ENCODE measurements around the gene ZNG1A.
"Not testable (repeated sequence)": the region's sequence is repeated elsewhere in the genome, so short reads cannot be mapped to it uniquely, and the experiment has no call there.

The ZNG1A gene

GRCh38 chr9:116239-117077, 62.4 kb downstream of the ZNG1A start:
- peak overlapping the region; percentile 42 for H3K4me3 Mint-ChIP-seq
- not testable (repeated sequence) for DNase-seq (ENCODE audit: low spot score); H3K36me3 Mint-ChIP-seq (ENCODE audit: low read depth); H3K9me3 Mint-ChIP-seq
- H3K27me3 Mint-ChIP-seq (ENCODE audit: low read depth), result peaks cover 48% of the 10 kb centered on the region
- H3K4me1 Mint-ChIP-seq (ENCODE audit: low read depth), result peaks cover 13% of the 10 kb centered on the region
- peak overlapping the region; percentile 52 for H3K27ac Mint-ChIP-seq

- Mint-ChIP-seq H3K4me3 (peak overlapping the region; percentile 70), H3K27ac (peak overlapping the region; percentile 57), H3K27me3 (ENCODE audit: low read depth) (peaks cover 48% of the 10 kb centered on the region), H3K4me1 (ENCODE audit: low read depth) (peaks cover 13% of the 10 kb centered on the region)
- H3K36me3 Mint-ChIP-seq (ENCODE audit: low read depth); DNase-seq (ENCODE audit: low spot score); H3K9me3 Mint-ChIP-seq: not testable (repeated sequence)
Observed at GRCh38 chr9:115118-115451, 63.8 kb downstream of the ZNG1A start.

- not testable (repeated sequence) for DNase-seq (ENCODE audit: low spot score); H3K9me3 Mint-ChIP-seq; H3K36me3 Mint-ChIP-seq (ENCODE audit: low read depth)
- peaks cover 52% of the 10 kb centered on the region for H3K27me3 Mint-ChIP-seq (ENCODE audit: low read depth)
- peak overlapping the region; percentile 70 for H3K4me3 Mint-ChIP-seq
- peak overlapping the region; percentile 57 for H3K27ac Mint-ChIP-seq
- H3K4me1 Mint-ChIP-seq (ENCODE audit: low read depth), result peaks cover 13% of the 10 kb centered on the region
Observed at GRCh38 chr9:114267-115117, 64.4 kb downstream of the ZNG1A start.

GRCh38 chr9:113468-114266, 65.2 kb downstream of the ZNG1A start:
- H3K4me1 Mint-ChIP-seq (ENCODE audit: low read depth), result peaks cover 13% of the 10 kb centered on the region
- not testable (repeated sequence) for H3K9me3 Mint-ChIP-seq; H3K36me3 Mint-ChIP-seq (ENCODE audit: low read depth); H3K27ac Mint-ChIP-seq; DNase-seq (ENCODE audit: low spot score)
- H3K4me3 Mint-ChIP-seq, result peak overlapping the region; percentile 68
- H3K27me3 Mint-ChIP-seq (ENCODE audit: low read depth), result peaks cover 56% of the 10 kb centered on the region

- not testable (repeated sequence) for H3K27ac Mint-ChIP-seq; H3K36me3 Mint-ChIP-seq (ENCODE audit: low read depth); DNase-seq (ENCODE audit: low spot score); H3K9me3 Mint-ChIP-seq; H3K4me3 Mint-ChIP-seq; H3K4me1 Mint-ChIP-seq (ENCODE audit: low read depth)
- peaks cover 55% of the 10 kb centered on the region for H3K27me3 Mint-ChIP-seq (ENCODE audit: low read depth)
Observed at GRCh38 chr9:112589-113467, 66.0 kb downstream of the ZNG1A start.

- not testable (repeated sequence) for H3K9me3 Mint-ChIP-seq; H3K4me3 Mint-ChIP-seq; H3K27ac Mint-ChIP-seq; H3K4me1 Mint-ChIP-seq (ENCODE audit: low read depth); DNase-seq (ENCODE audit: low spot score); H3K36me3 Mint-ChIP-seq (ENCODE audit: low read depth)
- H3K27me3 Mint-ChIP-seq (ENCODE audit: low read depth), result peaks cover 49% of the 10 kb centered on the region
Observed at GRCh38 chr9:110672-111071, 68.2 kb downstream of the ZNG1A start.

- H3K27me3 Mint-ChIP-seq (ENCODE audit: low read depth), result peaks cover 44% of the 10 kb centered on the region
- H3K4me3 Mint-ChIP-seq; H3K27ac Mint-ChIP-seq; H3K4me1 Mint-ChIP-seq (ENCODE audit: low read depth); H3K36me3 Mint-ChIP-seq (ENCODE audit: low read depth); DNase-seq (ENCODE audit: low spot score); H3K9me3 Mint-ChIP-seq: not testable (repeated sequence)
Observed at GRCh38 chr9:109540-109939, 69.3 kb downstream of the ZNG1A start.

GRCh38 chr9:108742-109495, 69.9 kb downstream of the ZNG1A start:
- H3K36me3 Mint-ChIP-seq (ENCODE audit: low read depth); H3K9me3 Mint-ChIP-seq; DNase-seq (ENCODE audit: low spot score); H3K27ac Mint-ChIP-seq; H3K4me1 Mint-ChIP-seq (ENCODE audit: low read depth); H3K4me3 Mint-ChIP-seq: not testable (repeated sequence)
- H3K27me3 Mint-ChIP-seq (ENCODE audit: low read depth), result peaks cover 39% of the 10 kb centered on the region

- DNase-seq (ENCODE audit: low spot score); H3K27ac Mint-ChIP-seq; H3K4me3 Mint-ChIP-seq; H3K9me3 Mint-ChIP-seq; H3K36me3 Mint-ChIP-seq (ENCODE audit: low read depth); H3K4me1 Mint-ChIP-seq (ENCODE audit: low read depth): not testable (repeated sequence)
- H3K27me3 Mint-ChIP-seq (ENCODE audit: low read depth), result peaks cover 33% of the 10 kb centered on the region
Observed at GRCh38 chr9:105991-106390, 72.9 kb downstream of the ZNG1A start.

- not testable (repeated sequence) for H3K4me1 Mint-ChIP-seq (ENCODE audit: low read depth); H3K27me3 Mint-ChIP-seq (ENCODE audit: low read depth); H3K36me3 Mint-ChIP-seq (ENCODE audit: low read depth); DNase-seq (ENCODE audit: low spot score); H3K27ac Mint-ChIP-seq; H3K9me3 Mint-ChIP-seq; H3K4me3 Mint-ChIP-seq
Observed at GRCh38 chr9:100430-100829, 78.4 kb downstream of the ZNG1A start.

GRCh38 chr9:99867-100266, 79.0 kb downstream of the ZNG1A start:
- H3K4me3 Mint-ChIP-seq; H3K9me3 Mint-ChIP-seq; H3K4me1 Mint-ChIP-seq (ENCODE audit: low read depth); H3K36me3 Mint-ChIP-seq (ENCODE audit: low read depth); H3K27ac Mint-ChIP-seq; DNase-seq (ENCODE audit: low spot score); H3K27me3 Mint-ChIP-seq (ENCODE audit: low read depth): not testable (repeated sequence)

GRCh38 chr9:98775-99174, 80.1 kb downstream of the ZNG1A start:
- H3K9me3 Mint-ChIP-seq; H3K4me3 Mint-ChIP-seq; H3K36me3 Mint-ChIP-seq (ENCODE audit: low read depth); H3K4me1 Mint-ChIP-seq (ENCODE audit: low read depth); H3K27ac Mint-ChIP-seq; H3K27me3 Mint-ChIP-seq (ENCODE audit: low read depth); DNase-seq (ENCODE audit: low spot score): not testable (repeated sequence)

- H3K9me3 Mint-ChIP-seq, result not testable (repeated sequence)
Observed at GRCh38 chr9:94992-95391, 83.9 kb downstream of the ZNG1A start.

More at GRCh38 chr9:94992-95391, 83.9 kb downstream of the ZNG1A start:
- not testable (repeated sequence) for H3K27me3 Mint-ChIP-seq (ENCODE audit: low read depth); DNase-seq (ENCODE audit: low spot score); H3K36me3 Mint-ChIP-seq (ENCODE audit: low read depth); H3K4me1 Mint-ChIP-seq (ENCODE audit: low read depth)
- peak overlapping the region; percentile 51 for H3K27ac Mint-ChIP-seq
- H3K4me3 Mint-ChIP-seq, result peak overlapping the region; percentile 17

Data from T-helper 2 cell treated with Interferon-gamma antibody and Interleukin-4, amounts not matched to agents 5 μg/mL and 100 μg/mL, for 36 hours (primary cell).